Measurements from ENCODE around the gene ACOT7.

The ACOT7 gene

DNA sequence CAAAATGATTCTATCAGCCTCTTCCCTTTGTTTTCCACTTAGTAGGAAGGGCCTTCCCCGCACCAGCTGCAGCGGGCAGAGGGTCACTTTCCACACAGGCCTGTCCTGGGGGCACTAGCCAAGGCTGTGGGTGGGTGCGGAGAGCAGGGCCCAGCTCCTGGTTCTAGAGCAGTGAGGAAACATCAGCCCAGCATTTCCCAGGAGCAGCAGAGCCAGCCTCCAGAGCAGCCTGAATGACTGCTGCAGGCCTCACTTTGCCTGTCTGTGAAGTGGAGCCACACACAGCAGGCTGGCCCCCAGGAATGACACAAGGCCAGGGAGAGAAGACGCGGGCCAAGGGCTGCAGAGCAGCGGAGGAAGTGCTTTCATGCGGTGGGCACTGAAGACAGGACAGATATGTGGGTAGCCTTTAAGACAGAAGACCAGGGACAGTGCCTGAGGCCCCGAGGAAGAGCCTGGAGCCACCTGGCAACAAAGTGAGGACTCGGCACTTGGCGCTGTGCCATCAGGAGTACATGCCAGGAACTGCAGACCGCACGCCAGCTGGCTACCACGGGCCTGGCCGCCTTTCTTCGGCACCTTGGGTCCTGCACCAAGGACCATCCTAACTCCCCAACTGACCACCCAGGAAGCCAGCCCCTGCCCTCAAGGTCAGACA is 42.0 kb downstream of the ACOT7 start:
- H2AFZ ChIP-seq (ENCODE audit: low read length): no peak overlapping the region
- no peaks in the 10 kb centered on the region for H3K9me2 ChIP-seq (replicated peaks; ENCODE audit: low read depth, low read length)
- no peak overlapping the region for H3K9ac ChIP-seq (ENCODE audit: low read depth, low read length, poor library complexity, severe bottlenecking)
- no peaks in the 10 kb centered on the region for H3K9me3 ChIP-seq (ENCODE audit: insufficient read depth, low read depth, low read length)
- H3K27me3 ChIP-seq (ENCODE audit: insufficient read depth, low read length, poor library complexity, severe bottlenecking): no peaks in the 10 kb centered on the region
- no peak for TF ChIP-seq EZH2phosphoT487 (IDR thresholded peaks at IDR 0.05; ENCODE audit: borderline replicate concordance)
- TF ChIP-seq, protein P1, sequence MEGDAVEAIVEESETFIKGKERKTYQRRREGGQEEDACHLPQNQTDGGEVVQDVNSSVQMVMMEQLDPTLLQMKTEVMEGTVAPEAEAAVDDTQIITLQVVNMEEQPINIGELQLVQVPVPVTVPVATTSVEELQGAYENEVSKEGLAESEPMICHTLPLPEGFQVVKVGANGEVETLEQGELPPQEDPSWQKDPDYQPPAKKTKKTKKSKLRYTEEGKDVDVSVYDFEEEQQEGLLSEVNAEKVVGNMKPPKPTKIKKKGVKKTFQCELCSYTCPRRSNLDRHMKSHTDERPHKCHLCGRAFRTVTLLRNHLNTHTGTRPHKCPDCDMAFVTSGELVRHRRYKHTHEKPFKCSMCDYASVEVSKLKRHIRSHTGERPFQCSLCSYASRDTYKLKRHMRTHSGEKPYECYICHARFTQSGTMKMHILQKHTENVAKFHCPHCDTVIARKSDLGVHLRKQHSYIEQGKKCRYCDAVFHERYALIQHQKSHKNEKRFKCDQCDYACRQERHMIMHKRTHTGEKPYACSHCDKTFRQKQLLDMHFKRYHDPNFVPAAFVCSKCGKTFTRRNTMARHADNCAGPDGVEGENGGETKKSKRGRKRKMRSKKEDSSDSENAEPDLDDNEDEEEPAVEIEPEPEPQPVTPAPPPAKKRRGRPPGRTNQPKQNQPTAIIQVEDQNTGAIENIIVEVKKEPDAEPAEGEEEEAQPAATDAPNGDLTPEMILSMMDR (conservative IDR thresholded peaks at IDR 0.05; ENCODE audit: low read length): no peak
- H3K4me3 ChIP-seq (ENCODE audit: low read length, poor library complexity, severe bottlenecking): no peak overlapping the region
- no peaks in the 10 kb centered on the region for H3F3A ChIP-seq (ENCODE audit: low read depth)
- H3K4me1 ChIP-seq (ENCODE audit: insufficient read depth, low read length, poor library complexity, severe bottlenecking): peaks cover 10% of the 10 kb centered on the region
- no peaks in the 10 kb centered on the region for H4K20me1 ChIP-seq (ENCODE audit: insufficient read depth, low read length, poor library complexity, severe bottlenecking)
- peaks cover 15% of the 10 kb centered on the region; the same call in 1 of the 2 replicates for H3K79me2 ChIP-seq (ENCODE audit: insufficient read depth, low read length)
- no peaks in the 10 kb centered on the region; the same call in 1 of the 2 replicates for H3K36me3 ChIP-seq (ENCODE audit: insufficient read depth, low read length)
- no peak overlapping the region for H3K4me2 ChIP-seq (ENCODE audit: low read depth, low read length, poor library complexity, severe bottlenecking)

DNA sequence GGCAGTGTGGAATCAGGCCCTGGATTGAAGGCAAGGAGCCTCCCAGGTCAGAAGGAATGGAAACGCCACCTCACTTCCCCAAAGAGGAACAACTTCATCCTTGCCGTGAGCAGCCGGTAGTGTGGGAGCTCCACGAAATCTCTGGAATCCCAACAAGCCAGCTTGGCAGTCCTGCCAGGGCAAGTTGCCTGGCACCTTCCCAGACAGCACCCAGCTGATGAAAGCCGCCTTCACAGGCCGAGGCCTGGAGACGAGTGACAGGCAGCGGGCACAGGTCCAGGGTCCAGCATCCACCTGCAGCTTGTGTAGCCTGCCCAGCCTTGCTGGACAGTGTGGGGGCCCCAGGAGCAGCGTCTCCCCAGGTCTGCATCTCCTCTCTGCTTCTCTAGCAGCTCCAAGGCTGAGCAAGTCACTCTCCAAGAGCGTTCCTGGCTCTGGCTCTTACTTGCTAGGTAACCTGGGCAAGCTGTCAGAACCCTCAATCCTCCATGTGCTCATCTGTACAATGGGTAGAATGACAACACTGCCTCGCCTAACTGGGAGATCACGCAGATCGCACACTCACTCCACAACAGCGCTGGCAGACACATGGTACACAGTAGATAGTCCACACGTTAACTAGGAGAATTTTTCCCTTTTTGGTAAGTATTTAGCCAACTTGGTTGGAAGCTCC is 43.0 kb downstream of the ACOT7 start:
- Histone ChIP-seq H3K9me2 (replicated peaks; ENCODE audit: low read depth, low read length) (no peaks in the 10 kb centered on the region), H3K9me3 (ENCODE audit: insufficient read depth, low read depth, low read length) (no peaks in the 10 kb centered on the region), H3F3A (ENCODE audit: low read depth) (no peaks in the 10 kb centered on the region), H3K36me3 (ENCODE audit: insufficient read depth, low read length) (no peaks in the 10 kb centered on the region; the same call in 1 of the 2 replicates), H3K4me3 (ENCODE audit: low read length, poor library complexity, severe bottlenecking) (no peak overlapping the region), H4K20me1 (ENCODE audit: insufficient read depth, low read length, poor library complexity, severe bottlenecking) (no peaks in the 10 kb centered on the region), H3K9ac (ENCODE audit: low read depth, low read length, poor library complexity, severe bottlenecking) (no peak overlapping the region), H3K4me2 (ENCODE audit: low read depth, low read length, poor library complexity, severe bottlenecking) (no peak overlapping the region), H3K27me3 (ENCODE audit: insufficient read depth, low read length, poor library complexity, severe bottlenecking) (no peaks in the 10 kb centered on the region), H3K79me2 (ENCODE audit: insufficient read depth, low read length) (peaks cover 15% of the 10 kb centered on the region; the same call in 1 of the 2 replicates), H2AFZ (ENCODE audit: low read length) (no peak overlapping the region), H3K4me1 (ENCODE audit: insufficient read depth, low read length, poor library complexity, severe bottlenecking) (peaks cover 10% of the 10 kb centered on the region)
- no peak for TF ChIP-seq EZH2phosphoT487 (IDR thresholded peaks at IDR 0.05; ENCODE audit: borderline replicate concordance)

DNA sequence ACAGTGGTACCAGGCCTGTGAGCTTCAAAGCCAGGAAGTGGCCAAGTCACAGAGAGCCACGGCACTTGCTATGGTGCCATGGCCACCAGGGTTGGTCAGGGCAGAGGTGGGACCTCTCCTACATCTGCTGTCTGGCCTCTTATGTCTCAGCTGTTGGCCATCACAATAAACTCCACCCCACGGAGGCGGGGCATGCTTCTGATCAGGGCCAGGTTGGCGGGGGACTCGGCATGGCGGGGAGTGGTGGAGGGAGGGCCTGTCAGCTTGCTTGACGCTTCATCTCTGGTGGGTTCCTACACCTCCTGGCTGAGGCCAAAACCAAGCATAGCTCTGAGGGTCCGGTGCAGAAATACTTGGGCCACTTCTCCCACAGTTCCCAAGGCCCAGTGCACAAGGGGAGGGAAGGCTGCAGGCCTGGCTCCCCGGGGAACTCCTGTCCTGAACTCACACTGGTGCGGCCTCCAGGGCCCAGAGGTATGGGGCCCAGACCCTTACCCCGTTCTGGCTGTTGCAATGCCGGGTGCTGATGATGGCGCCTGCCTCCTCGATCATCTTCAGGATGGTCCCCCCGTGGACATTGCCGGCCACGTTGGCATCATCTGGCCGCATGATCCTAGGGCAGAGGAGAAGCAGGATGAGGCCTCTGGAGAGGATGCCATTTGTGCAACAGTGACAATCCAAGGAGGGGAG is 44.2 kb downstream of the ACOT7 start:
- no peak for TF ChIP-seq EZH2phosphoT487 (IDR thresholded peaks at IDR 0.05; ENCODE audit: borderline replicate concordance)
- TF ChIP-seq, protein P1 (conservative IDR thresholded peaks at IDR 0.05; ENCODE audit: low read length): no peak
- Histone ChIP-seq H3K36me3 (ENCODE audit: insufficient read depth, low read length) (no peaks in the 10 kb centered on the region; the same call in 1 of the 2 replicates), H3F3A (ENCODE audit: low read depth) (no peaks in the 10 kb centered on the region), H4K20me1 (ENCODE audit: insufficient read depth, low read length, poor library complexity, severe bottlenecking) (no peaks in the 10 kb centered on the region), H3K27me3 (ENCODE audit: insufficient read depth, low read length, poor library complexity, severe bottlenecking) (no peaks in the 10 kb centered on the region), H3K79me2 (ENCODE audit: insufficient read depth, low read length) (peaks cover 15% of the 10 kb centered on the region; the same call in 1 of the 2 replicates), H3K4me1 (ENCODE audit: insufficient read depth, low read length, poor library complexity, severe bottlenecking) (peaks cover 10% of the 10 kb centered on the region), H3K9ac (ENCODE audit: low read depth, low read length, poor library complexity, severe bottlenecking) (no peak overlapping the region), H3K4me2 (ENCODE audit: low read depth, low read length, poor library complexity, severe bottlenecking) (peak overlapping the region; percentile 28), H3K4me3 (ENCODE audit: low read length, poor library complexity, severe bottlenecking) (no peak overlapping the region), H3K9me2 (replicated peaks; ENCODE audit: low read depth, low read length) (no peaks in the 10 kb centered on the region), H3K9me3 (ENCODE audit: insufficient read depth, low read depth, low read length) (no peaks in the 10 kb centered on the region), H2AFZ (ENCODE audit: low read length) (no peak overlapping the region)

Measured in Loucy (cell line).